ENCODE results near the gene MITF.

MITF gene

GRCh38 chr3:69740103-69741021 lies 1.1 kb downstream of the MITF start:
- H2AFZ ChIP-seq (ENCODE audit: low read length): no peak overlapping the region
- H3K4me3 ChIP-seq (ENCODE audit: low read depth, low read length, poor library complexity, severe bottlenecking): no peak overlapping the region
- no peaks in the 10 kb centered on the region for H4K20me1 ChIP-seq (ENCODE audit: insufficient read depth, low read length)
- H3K9ac ChIP-seq (ENCODE audit: low read length): no peak overlapping the region
- H3K9me2 ChIP-seq (ENCODE audit: low read depth, low read length): no peaks in the 10 kb centered on the region
- no peaks in the 10 kb centered on the region; the same call in 1 of the 2 replicates for H3K27me3 ChIP-seq (ENCODE audit: insufficient read depth, low read length)
- no peaks in the 10 kb centered on the region for H3F3A ChIP-seq (ENCODE audit: insufficient read depth, low read length)
- no peaks in the 10 kb centered on the region for H3K79me2 ChIP-seq (ENCODE audit: insufficient read depth, low read length)
- no peaks in the 10 kb centered on the region for H3K9me3 ChIP-seq (ENCODE audit: low read length)
- H3K27ac ChIP-seq (ENCODE audit: low read depth, low read length, poor library complexity, severe bottlenecking): no peak overlapping the region
- no peak overlapping the region; the same call in 1 of the 2 replicates for H3K4me2 ChIP-seq (ENCODE audit: low read length)
- TF ChIP-seq CTCF (IDR thresholded peaks at IDR 0.05; ENCODE audit: low read length): no peak
- no peaks in the 10 kb centered on the region for H3K4me1 ChIP-seq (ENCODE audit: insufficient read depth, low read length, severe bottlenecking)
- H3K36me3 ChIP-seq (ENCODE audit: insufficient read depth, low read length): no peaks in the 10 kb centered on the region

- Histone ChIP-seq H3F3A (ENCODE audit: insufficient read depth, low read length) (no peaks in the 10 kb centered on the region), H3K79me2 (ENCODE audit: insufficient read depth, low read length) (no peaks in the 10 kb centered on the region), H3K4me3 (ENCODE audit: low read depth, low read length, poor library complexity, severe bottlenecking) (no peak overlapping the region), H3K9me3 (ENCODE audit: low read length) (no peaks in the 10 kb centered on the region), H3K27me3 (ENCODE audit: insufficient read depth, low read length) (no peaks in the 10 kb centered on the region; the same call in 1 of the 2 replicates), H2AFZ (ENCODE audit: low read length) (no peak overlapping the region), H3K4me1 (ENCODE audit: insufficient read depth, low read length, severe bottlenecking) (no peaks in the 10 kb centered on the region), H3K27ac (ENCODE audit: low read depth, low read length, poor library complexity, severe bottlenecking) (no peak overlapping the region), H3K9me2 (ENCODE audit: low read depth, low read length) (no peaks in the 10 kb centered on the region), H3K9ac (ENCODE audit: low read length) (no peak overlapping the region), H3K4me2 (ENCODE audit: low read length) (no peak overlapping the region), H4K20me1 (ENCODE audit: insufficient read depth, low read length) (no peaks in the 10 kb centered on the region), H3K36me3 (ENCODE audit: insufficient read depth, low read length) (no peaks in the 10 kb centered on the region)
- no peak for TF ChIP-seq EZH2 (IDR thresholded peaks at IDR 0.05; ENCODE audit: borderline replicate concordance, low read length)
- TF ChIP-seq CTCF (IDR thresholded peaks at IDR 0.05; ENCODE audit: low read length): no peak
Measured at GRCh38 chr3:69741032-69741767, 1.9 kb downstream of the MITF start.

- Histone ChIP-seq H3F3A (ENCODE audit: insufficient read depth, low read length) (no peaks in the 10 kb centered on the region), H3K79me2 (ENCODE audit: insufficient read depth, low read length) (no peaks in the 10 kb centered on the region), H3K9me2 (ENCODE audit: low read depth, low read length) (no peaks in the 10 kb centered on the region), H4K20me1 (ENCODE audit: insufficient read depth, low read length) (no peaks in the 10 kb centered on the region), H3K4me2 (ENCODE audit: low read length) (no peak overlapping the region), H3K27me3 (ENCODE audit: insufficient read depth, low read length) (no peaks in the 10 kb centered on the region; the same call in 1 of the 2 replicates), H2AFZ (ENCODE audit: low read length) (no peak overlapping the region), H3K4me3 (ENCODE audit: low read depth, low read length, poor library complexity, severe bottlenecking) (no peak overlapping the region), H3K36me3 (ENCODE audit: insufficient read depth, low read length) (no peaks in the 10 kb centered on the region), H3K9me3 (ENCODE audit: low read length) (no peaks in the 10 kb centered on the region), H3K27ac (ENCODE audit: low read depth, low read length, poor library complexity, severe bottlenecking) (no peak overlapping the region), H3K4me1 (ENCODE audit: insufficient read depth, low read length, severe bottlenecking) (no peaks in the 10 kb centered on the region), H3K9ac (ENCODE audit: low read length) (no peak overlapping the region)
- no peak for TF ChIP-seq EZH2 (IDR thresholded peaks at IDR 0.05; ENCODE audit: borderline replicate concordance, low read length)
- TF ChIP-seq CTCF (IDR thresholded peaks at IDR 0.05; ENCODE audit: low read length): no peak
Measured at GRCh38 chr3:69742391-69742790, 3.1 kb downstream of the MITF start.

Data from OCI-LY1 (cell line).